Measurements from ENCODE around the gene MAD1L1.

Gene MAD1L1

GRCh38 chr7:1856888-1857441, 375.8 kb downstream of the MAD1L1 start:
- no peak overlapping the region for H3K4me3 ChIP-seq (ENCODE audit: low read depth, low read length)
- TF ChIP-seq, protein P1, sequence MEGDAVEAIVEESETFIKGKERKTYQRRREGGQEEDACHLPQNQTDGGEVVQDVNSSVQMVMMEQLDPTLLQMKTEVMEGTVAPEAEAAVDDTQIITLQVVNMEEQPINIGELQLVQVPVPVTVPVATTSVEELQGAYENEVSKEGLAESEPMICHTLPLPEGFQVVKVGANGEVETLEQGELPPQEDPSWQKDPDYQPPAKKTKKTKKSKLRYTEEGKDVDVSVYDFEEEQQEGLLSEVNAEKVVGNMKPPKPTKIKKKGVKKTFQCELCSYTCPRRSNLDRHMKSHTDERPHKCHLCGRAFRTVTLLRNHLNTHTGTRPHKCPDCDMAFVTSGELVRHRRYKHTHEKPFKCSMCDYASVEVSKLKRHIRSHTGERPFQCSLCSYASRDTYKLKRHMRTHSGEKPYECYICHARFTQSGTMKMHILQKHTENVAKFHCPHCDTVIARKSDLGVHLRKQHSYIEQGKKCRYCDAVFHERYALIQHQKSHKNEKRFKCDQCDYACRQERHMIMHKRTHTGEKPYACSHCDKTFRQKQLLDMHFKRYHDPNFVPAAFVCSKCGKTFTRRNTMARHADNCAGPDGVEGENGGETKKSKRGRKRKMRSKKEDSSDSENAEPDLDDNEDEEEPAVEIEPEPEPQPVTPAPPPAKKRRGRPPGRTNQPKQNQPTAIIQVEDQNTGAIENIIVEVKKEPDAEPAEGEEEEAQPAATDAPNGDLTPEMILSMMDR (IDR thresholded peaks at IDR 0.05; ENCODE audit: borderline replicate concordance, insufficient read depth, low read depth, low read length): no peak

GRCh38 chr7:1856161-1856887, 376.4 kb downstream of the MAD1L1 start:
- no peak overlapping the region for H3K4me3 ChIP-seq (ENCODE audit: low read depth, low read length)
- TF ChIP-seq, protein P1 (IDR thresholded peaks at IDR 0.05; ENCODE audit: borderline replicate concordance, insufficient read depth, low read depth, low read length): no peak

DNA sequence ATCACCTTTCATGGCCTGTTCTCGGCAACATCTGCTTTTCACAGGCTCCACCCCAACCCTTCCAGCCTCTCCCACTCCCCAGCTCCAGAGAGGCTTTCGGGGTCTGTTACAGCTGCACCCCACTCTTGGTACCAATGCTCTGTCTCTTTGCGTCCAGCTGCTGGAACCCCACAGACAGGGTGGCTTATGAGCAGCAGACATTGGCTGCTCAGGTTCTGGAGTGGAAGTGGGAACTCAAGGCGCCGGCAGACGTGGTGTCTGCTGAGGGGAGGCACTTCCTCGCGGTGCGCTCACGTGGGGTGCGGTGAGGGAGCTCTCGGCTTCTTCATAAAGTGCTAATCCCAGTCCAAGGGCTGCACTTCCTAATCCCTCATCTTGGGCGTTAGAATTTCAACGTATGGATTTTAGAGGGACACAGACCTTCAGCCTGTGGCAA, 377.0 kb downstream of the MAD1L1 start:
- TF ChIP-seq, protein P1 (IDR thresholded peaks at IDR 0.05; ENCODE audit: borderline replicate concordance, insufficient read depth, low read depth, low read length): no peak
- no peak overlapping the region for H3K4me3 ChIP-seq (ENCODE audit: low read depth, low read length)

- TF ChIP-seq, protein P1 (IDR thresholded peaks at IDR 0.05; ENCODE audit: borderline replicate concordance, insufficient read depth, low read depth, low read length): no peak
- H3K4me3 ChIP-seq (ENCODE audit: low read depth, low read length): no peak overlapping the region
Observed at GRCh38 chr7:1854866-1855724, 377.6 kb downstream of the MAD1L1 start.

DNA sequence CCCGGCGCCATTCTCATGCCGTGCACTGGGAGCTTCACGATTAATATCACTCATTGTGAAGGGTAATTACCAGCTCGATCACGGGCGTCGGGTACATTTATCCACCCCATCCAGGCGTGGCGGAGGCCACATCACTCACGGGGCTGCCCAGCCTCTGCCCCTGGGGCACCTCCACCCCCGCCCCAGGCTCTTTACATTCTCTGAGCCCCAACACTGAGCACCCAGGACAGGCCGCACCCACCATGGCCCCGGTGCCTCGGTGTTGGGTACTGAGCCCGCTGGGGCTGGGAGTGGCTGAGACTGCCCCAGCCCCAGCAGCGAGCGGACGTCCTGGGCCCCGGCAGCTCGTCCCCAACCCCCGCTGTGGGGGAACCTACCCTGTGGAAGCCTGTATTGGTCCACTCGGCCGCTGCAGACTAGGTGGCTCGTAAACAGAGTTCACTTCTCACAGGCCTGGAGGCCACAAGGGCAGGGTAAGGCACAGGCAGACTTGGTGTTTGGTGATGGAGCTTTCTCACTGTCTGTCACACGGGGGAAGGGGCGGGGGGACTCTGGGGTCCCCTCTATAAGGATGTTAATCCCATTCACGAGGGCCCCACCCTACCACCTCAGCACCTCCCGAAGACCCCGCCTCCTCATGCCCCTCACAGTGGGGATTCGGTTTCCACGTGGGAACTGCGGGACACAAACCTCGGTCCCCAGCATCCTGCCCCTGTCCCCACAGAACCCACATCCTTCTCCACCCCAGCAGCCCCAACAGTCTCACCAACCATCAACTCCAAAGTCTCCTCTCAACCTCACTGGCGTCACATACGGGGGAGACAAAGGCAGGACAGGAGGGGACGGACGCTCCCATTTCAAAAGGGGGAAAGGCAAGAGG, 378.5 kb downstream of the MAD1L1 start:
- no peak overlapping the region for H3K4me3 ChIP-seq (ENCODE audit: low read depth, low read length)
- TF ChIP-seq, protein P1 (IDR thresholded peaks at IDR 0.05; ENCODE audit: borderline replicate concordance, insufficient read depth, low read depth, low read length): no peak

DNA sequence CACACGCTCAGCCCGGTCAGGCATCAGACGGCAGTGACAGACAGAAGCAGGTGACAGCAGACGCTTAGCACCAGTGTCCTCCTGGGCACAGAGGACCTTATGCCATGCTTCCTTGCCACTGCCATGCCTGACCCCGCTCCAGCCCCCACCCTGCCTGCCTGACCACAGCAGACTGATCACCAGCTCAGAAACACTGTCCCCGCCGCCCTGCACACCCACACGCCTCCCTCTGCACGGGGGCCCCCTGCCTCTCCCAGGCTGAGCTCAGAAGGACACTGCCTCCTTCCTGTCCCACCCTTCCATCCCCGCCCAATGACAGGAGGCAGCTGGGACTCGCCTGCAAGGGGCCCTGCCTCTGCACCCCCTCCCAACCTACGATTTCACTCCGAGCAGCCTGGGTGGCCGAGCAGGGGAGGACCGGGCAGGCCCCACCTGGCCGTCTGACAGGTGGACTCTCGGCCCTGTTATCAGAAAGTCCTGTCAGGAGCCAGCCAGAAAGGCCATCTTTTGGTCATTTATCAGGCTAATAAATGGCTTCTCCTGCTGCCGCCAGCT, 379.2 kb downstream of the MAD1L1 start:
- no peak overlapping the region for H3K4me3 ChIP-seq (ENCODE audit: low read depth, low read length)
- TF ChIP-seq, protein P1 (IDR thresholded peaks at IDR 0.05; ENCODE audit: borderline replicate concordance, insufficient read depth, low read depth, low read length): no peak
